Astrocyte (in vitro differentiated cells and primary cell): Measurements from ENCODE around the gene ZKSCAN7. TPM values are rescaled to one million over a fixed set of nuclear protein-coding genes. Genes with fewer than 3 reads are reported as not detected.
A peak's percentile ranks its signal among the peaks of the same experiment; 100 is the strongest.
"Not testable (repeated sequence)": the region's sequence is repeated elsewhere in the genome, so short reads cannot be mapped to it uniquely, and the experiment has no call there.

Experiments used
- DNase-seq: peaks from one replicate; pipeline ENCODE4 v3.0.0-alpha.2; 2010; ENCODE audit warnings: low read depth
- FAIRE-seq: peaks from 2 replicates; lab custom pipeline; 2011; peaks lifted over from hg19 to GRCh38; lab: Jason Lieb, UNC
- H2AFZ ChIP-seq: 2 replicates; pipeline ENCODE4 v1.6.0; 2012; ENCODE audit warnings: low read depth, low read length, inconsistent platforms
- H3K27ac ChIP-seq: 2 replicates; pipeline ENCODE4 v1.5.1; 2011; ENCODE audit warnings: low read depth, low read length, inconsistent platforms
- H3K27me3 ChIP-seq: 2 replicates; pipeline ENCODE4 v1.6.0; 2011; ENCODE audit warnings: low read length, inconsistent platforms; ENCODE audit not compliant: insufficient read depth
- H3K36me3 ChIP-seq: 2 replicates; pipeline ENCODE4 v1.5.1; 2011; ENCODE audit warnings: low read length, inconsistent platforms; ENCODE audit not compliant: insufficient read depth
- H3K4me1 ChIP-seq: 2 replicates; pipeline ENCODE4 v1.5.1; 2011; ENCODE audit warnings: low read length, inconsistent platforms; ENCODE audit not compliant: insufficient read depth
- H3K4me2 ChIP-seq: 2 replicates; pipeline ENCODE4 v1.6.0; 2012; ENCODE audit warnings: low read length, inconsistent platforms
- H3K4me3 ChIP-seq: 2 replicates; pipeline ENCODE4 v1.5.1; 2011; ENCODE audit warnings: low read depth, mild to moderate bottlenecking, low read length, inconsistent platforms; ENCODE audit not compliant: insufficient read depth
- H3K79me2 ChIP-seq: 2 replicates; pipeline ENCODE4 v1.6.0; 2012; ENCODE audit warnings: mild to moderate bottlenecking, low read length, inconsistent platforms; ENCODE audit not compliant: insufficient read depth
- H3K9ac ChIP-seq: 2 replicates; pipeline ENCODE4 v1.6.0; 2012; ENCODE audit warnings: mild to moderate bottlenecking, low read length, inconsistent platforms
- H3K9me3 ChIP-seq: 2 replicates; pipeline ENCODE4 v1.5.1; 2012; ENCODE audit warnings: low read depth, mild to moderate bottlenecking, low read length, inconsistent platforms; ENCODE audit not compliant: insufficient read depth
- H4K20me1 ChIP-seq: 2 replicates; pipeline ENCODE4 v1.6.0; 2012; ENCODE audit warnings: low read length, inconsistent platforms; ENCODE audit not compliant: insufficient read depth
- H3K27ac Mint-ChIP-seq: one replicate; pipeline ENCODE4 v1.8.0; 2021; ENCODE audit warnings: mild to moderate bottlenecking, mixed read lengths; ENCODE audit not compliant: unreplicated experiment
- H3K27me3 Mint-ChIP-seq: one replicate; pipeline ENCODE4 v1.8.0; 2021; ENCODE audit warnings: low read depth, mixed read lengths; ENCODE audit not compliant: unreplicated experiment
- H3K36me3 Mint-ChIP-seq: one replicate; pipeline ENCODE4 v1.8.0; 2021; ENCODE audit warnings: low read depth, mixed read lengths; ENCODE audit not compliant: unreplicated experiment
- H3K4me1 Mint-ChIP-seq: one replicate; pipeline ENCODE4 v1.8.0; 2021; ENCODE audit warnings: low read depth, mixed read lengths; ENCODE audit not compliant: unreplicated experiment
- H3K4me3 Mint-ChIP-seq: one replicate; pipeline ENCODE4 v1.8.0; 2021; ENCODE audit warnings: mild to moderate bottlenecking, moderate library complexity, mixed read lengths; ENCODE audit not compliant: unreplicated experiment
- H3K9me3 Mint-ChIP-seq: one replicate; pipeline ENCODE4 v1.8.0; 2021; ENCODE audit warnings: mild to moderate bottlenecking, mixed read lengths; ENCODE audit not compliant: unreplicated experiment
- EZH2 ChIP-seq: IDR thresholded peaks from 2 replicates; pipeline ENCODE4 v1.6.1; 2012; ENCODE audit warnings: mild to moderate bottlenecking, low read length, inconsistent platforms; ENCODE audit not compliant: insufficient read depth
- total RNA-seq: library from RNA; stranded (reverse); gene quantifications from 2 replicates; pipeline ENCODE4 v1.2.1, GENCODE V29; 2021
- TF ChIP-seq, protein P1 (sequence below): IDR thresholded peaks from 2 replicates; pipeline ENCODE4 v1.5.1; 2011; ENCODE audit warnings: low read depth, mild to moderate bottlenecking, inconsistent platforms, low read length, moderate library complexity; ENCODE audit not compliant: insufficient read depth

ZKSCAN7 gene
- total RNA-seq, 1 donor from 2014 or later = 4.8 TPM

DNA sequence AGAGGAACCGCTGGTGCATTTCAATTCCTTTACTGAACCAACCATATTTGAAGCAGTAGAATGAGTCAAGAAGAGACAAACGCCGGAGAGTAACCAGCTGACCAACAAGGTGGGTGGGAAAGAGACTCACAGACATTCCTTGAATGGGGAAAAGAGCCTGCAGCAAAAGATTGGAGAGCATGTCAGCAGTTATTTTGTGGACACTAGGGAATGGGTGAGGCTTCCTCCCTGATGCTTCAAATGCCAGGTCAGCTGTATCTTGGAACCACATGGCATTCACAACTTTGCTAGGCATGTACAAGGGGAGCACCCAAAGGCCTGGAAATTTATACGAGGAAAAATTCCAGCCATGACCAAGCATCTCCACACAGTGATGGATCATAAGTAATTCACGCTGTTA, 29.9 kb upstream of the ZKSCAN7 start:
- TF ChIP-seq, protein P1, sequence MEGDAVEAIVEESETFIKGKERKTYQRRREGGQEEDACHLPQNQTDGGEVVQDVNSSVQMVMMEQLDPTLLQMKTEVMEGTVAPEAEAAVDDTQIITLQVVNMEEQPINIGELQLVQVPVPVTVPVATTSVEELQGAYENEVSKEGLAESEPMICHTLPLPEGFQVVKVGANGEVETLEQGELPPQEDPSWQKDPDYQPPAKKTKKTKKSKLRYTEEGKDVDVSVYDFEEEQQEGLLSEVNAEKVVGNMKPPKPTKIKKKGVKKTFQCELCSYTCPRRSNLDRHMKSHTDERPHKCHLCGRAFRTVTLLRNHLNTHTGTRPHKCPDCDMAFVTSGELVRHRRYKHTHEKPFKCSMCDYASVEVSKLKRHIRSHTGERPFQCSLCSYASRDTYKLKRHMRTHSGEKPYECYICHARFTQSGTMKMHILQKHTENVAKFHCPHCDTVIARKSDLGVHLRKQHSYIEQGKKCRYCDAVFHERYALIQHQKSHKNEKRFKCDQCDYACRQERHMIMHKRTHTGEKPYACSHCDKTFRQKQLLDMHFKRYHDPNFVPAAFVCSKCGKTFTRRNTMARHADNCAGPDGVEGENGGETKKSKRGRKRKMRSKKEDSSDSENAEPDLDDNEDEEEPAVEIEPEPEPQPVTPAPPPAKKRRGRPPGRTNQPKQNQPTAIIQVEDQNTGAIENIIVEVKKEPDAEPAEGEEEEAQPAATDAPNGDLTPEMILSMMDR = no peak
- TF ChIP-seq EZH2 = no peak
- Mint-ChIP-seq H3K4me1 (peaks cover 16% of the 10 kb centered on the region), H3K36me3 (peaks cover 3% of the 10 kb centered on the region), H3K27ac (no peak overlapping the region), H3K27me3 (peaks cover 17% of the 10 kb centered on the region), H3K4me3 (no peak overlapping the region), H3K9me3 (peaks cover 6% of the 10 kb centered on the region)
- Histone ChIP-seq H3K9me3 (no peaks in the 10 kb centered on the region), H3K79me2 (no peaks in the 10 kb centered on the region), H4K20me1 (no peaks in the 10 kb centered on the region), H3K27me3 (peaks cover 4% of the 10 kb centered on the region), H3K4me2 (no peak overlapping the region), H3K36me3 (no peaks in the 10 kb centered on the region), H2AFZ (no peak overlapping the region), H3K9ac (no peak overlapping the region), H3K4me1 (no peaks in the 10 kb centered on the region), H3K27ac (no peak overlapping the region), H3K4me3 (no peak overlapping the region)
- DNase-seq = no peak
- FAIRE-seq = no peak

DNA sequence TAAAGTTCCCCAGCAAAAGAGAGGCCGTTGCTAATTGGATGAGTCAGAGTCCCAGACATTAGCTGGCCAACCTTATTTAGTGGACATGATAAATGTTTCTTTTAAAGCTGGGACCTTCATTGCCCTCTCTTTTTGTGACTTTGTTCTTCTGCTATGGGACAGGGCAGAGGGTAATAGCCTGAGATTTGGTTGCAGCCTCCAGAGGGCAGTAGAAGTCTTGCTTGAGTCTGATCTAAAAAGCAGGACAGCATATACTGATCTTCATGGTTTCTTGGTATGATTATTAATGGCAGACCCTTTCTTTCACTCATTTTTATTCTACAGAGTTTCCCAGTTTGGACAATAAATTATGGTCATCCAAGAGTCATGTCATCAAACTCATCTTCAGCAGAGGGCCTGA, 25.1 kb upstream of the ZKSCAN7 start:
- Mint-ChIP-seq H3K36me3 (peaks cover 3% of the 10 kb centered on the region), H3K9me3 (peaks cover 3% of the 10 kb centered on the region), H3K4me1 (peaks cover 11% of the 10 kb centered on the region), H3K27ac (no peak overlapping the region), H3K27me3 (peaks cover 22% of the 10 kb centered on the region), H3K4me3 (no peak overlapping the region)
- no peak overlapping the region for H3K27ac ChIP-seq
- no peak for TF ChIP-seq EZH2
- H3K36me3 ChIP-seq = no peaks in the 10 kb centered on the region
- H3K9ac ChIP-seq = no peak overlapping the region
- no peak overlapping the region for H3K4me3 ChIP-seq
- peaks cover 4% of the 10 kb centered on the region for H3K27me3 ChIP-seq
- DNase-seq (no peak), FAIRE-seq (no peak)
- no peaks in the 10 kb centered on the region for H3K4me1 ChIP-seq
- no peak overlapping the region for H2AFZ ChIP-seq
- no peaks in the 10 kb centered on the region for H4K20me1 ChIP-seq
- H3K4me2 ChIP-seq = no peak overlapping the region
- no peaks in the 10 kb centered on the region for H3K79me2 ChIP-seq
- H3K9me3 ChIP-seq = peaks cover 2% of the 10 kb centered on the region

DNA sequence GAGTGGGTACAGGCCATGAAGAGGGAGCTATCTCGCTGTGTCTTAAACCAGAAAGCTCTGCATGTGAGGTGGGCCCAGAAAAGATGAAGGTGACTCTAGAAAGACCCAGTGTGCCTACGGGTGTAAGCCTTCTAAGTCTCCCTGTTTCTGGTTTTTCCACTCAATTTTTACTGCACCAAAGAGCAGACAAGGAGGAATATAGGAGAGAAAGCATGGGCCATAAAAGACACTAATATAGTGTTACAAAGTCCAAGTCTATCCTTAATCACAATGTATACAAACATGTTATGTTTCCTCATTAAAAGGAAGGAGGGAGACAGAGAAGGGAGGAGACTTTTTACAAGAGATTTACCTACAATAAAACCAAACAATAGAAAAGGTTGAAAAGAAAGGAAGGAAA, 24.1 kb upstream of the ZKSCAN7 start:
- Histone ChIP-seq H3K9me3 (peaks cover 2% of the 10 kb centered on the region), H3K9ac (no peak overlapping the region), H3K27me3 (peaks cover 4% of the 10 kb centered on the region), H3K36me3 (no peaks in the 10 kb centered on the region), H3K79me2 (no peaks in the 10 kb centered on the region), H3K27ac (no peak overlapping the region), H3K4me2 (no peak overlapping the region), H3K4me3 (no peak overlapping the region), H2AFZ (no peak overlapping the region), H4K20me1 (no peaks in the 10 kb centered on the region), H3K4me1 (no peaks in the 10 kb centered on the region)
- H3K9me3 Mint-ChIP-seq = peaks cover 3% of the 10 kb centered on the region
- peaks cover 11% of the 10 kb centered on the region for H3K4me1 Mint-ChIP-seq
- TF ChIP-seq EZH2 = no peak
- TF ChIP-seq, protein P1 = no peak
- FAIRE-seq (no peak), DNase-seq (no peak)
- H3K36me3 Mint-ChIP-seq = peaks cover 3% of the 10 kb centered on the region
- peaks cover 26% of the 10 kb centered on the region for H3K27me3 Mint-ChIP-seq
- H3K27ac Mint-ChIP-seq = no peak overlapping the region
- no peak overlapping the region for H3K4me3 Mint-ChIP-seq

DNA sequence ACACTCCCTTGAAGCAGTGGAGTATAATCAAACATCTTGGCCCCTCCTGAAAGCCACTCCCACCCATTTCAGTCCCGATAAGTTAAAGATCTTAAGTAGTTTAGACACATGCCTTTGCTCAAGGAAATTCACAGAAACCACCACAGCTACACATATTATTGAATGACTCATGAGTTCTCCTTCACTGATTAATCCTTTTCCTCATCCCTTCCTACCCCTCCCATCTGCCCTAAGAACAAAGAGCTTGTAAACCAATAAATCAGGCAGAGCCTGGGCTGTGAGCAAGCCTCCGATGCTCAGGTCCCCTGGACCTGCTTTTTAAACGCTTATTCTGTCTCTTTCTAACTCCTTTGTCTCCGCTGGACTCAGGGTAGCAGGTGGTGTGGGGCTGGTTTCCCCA, 20.3 kb upstream of the ZKSCAN7 start:
- H3K4me1 ChIP-seq, H3K9ac ChIP-seq, H3K4me3 Mint-ChIP-seq, H3K27ac Mint-ChIP-seq, H2AFZ ChIP-seq, H3K9me3 Mint-ChIP-seq, H3K4me1 Mint-ChIP-seq, H3K79me2 ChIP-seq, H4K20me1 ChIP-seq, H3K9me3 ChIP-seq, H3K4me3 ChIP-seq, H3K27ac ChIP-seq, FAIRE-seq, H3K36me3 Mint-ChIP-seq, H3K4me2 ChIP-seq, H3K36me3 ChIP-seq: not testable (repeated sequence)
- DNase-seq = peak; percentile 39
- H3K27me3 Mint-ChIP-seq = peaks cover 35% of the 10 kb centered on the region
- H3K27me3 ChIP-seq = peaks cover 16% of the 10 kb centered on the region
